ENCODE results near the gene TRIM31.

DNA sequence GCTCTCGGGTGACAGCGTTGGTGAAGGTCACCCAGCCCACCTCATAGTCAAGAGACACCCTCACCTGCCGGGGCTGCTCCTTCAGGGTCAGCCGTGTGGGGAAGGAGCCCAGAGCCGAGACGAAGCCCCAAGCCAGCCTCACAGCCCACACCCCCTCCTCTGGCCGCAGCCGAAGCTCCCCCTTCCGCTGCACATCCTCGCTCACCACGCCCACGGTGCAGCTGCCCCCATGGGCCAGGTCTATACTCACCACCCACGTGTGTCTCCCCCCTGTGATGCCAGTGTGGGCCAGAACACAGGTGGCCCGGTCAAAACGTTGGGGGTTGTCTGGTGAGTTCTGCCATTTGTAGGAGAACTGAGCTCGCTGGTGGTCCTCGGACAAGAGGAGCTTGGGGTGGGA, 41.2 kb upstream of the TRIM31 start:
- TF ChIP-seq GATA2 (IDR thresholded peaks at IDR 0.05; ENCODE audit: low read depth, low read length) (no peak), GATA3 (IDR thresholded peaks at IDR 0.05; ENCODE audit: low read depth, low read length) (no peak)

Measured in SH-SY5Y (cell line).